Measurements from ENCODE around the gene TRPM2. TPM values are rescaled to one million over a fixed set of nuclear protein-coding genes. Genes with fewer than 3 reads are reported as not detected.

TRPM2 gene
- total RNA-seq, 1 experiment from 2014 or later, result 0.26 TPM

GRCh38 chr21:44350773-44351481, 2.5 kb upstream of the TRPM2 start:
- TF ChIP-seq CTCF (IDR thresholded peaks at IDR 0.05), result no peak
- no peak for TF ChIP-seq REST (IDR thresholded peaks at IDR 0.05; ENCODE audit: insufficient read depth in 1 of 2, low read depth in 2 of 2, low read length in 1 of 2)
- TF ChIP-seq SIN3A (IDR thresholded peaks at IDR 0.05; ENCODE audit: borderline replicate concordance, insufficient read depth, low read depth, low read length), result no peak
- TF ChIP-seq POLR2AphosphoS5 (IDR thresholded peaks at IDR 0.05; ENCODE audit: low read depth, low read length), result no peak
- no peak for TF ChIP-seq TCF7L2 (IDR thresholded peaks at IDR 0.05; ENCODE audit: low read depth, low read length)
- no peaks in the 10 kb centered on the region for H3K4me1 ChIP-seq (ENCODE audit: control insufficient read depth, insufficient read depth, low read length)
- POLR2A ChIA-PET, result no interaction called here
- CTCF ChIA-PET, result interaction anchor here (0.6 kb wide), 1 partner anchor 105 kb away, joined by 5 read pairs; the partner anchor contains the start of gene LRRC3
- no peak overlapping the region for H3K4me3 ChIP-seq (ENCODE audit: low read depth in 2 of 2, low read length in 2 of 2)
- no TSS peak for BruUV-seq (replicated peaks)
- DNase-seq (ENCODE audit: low read depth, low spot score) (no peak), ATAC-seq (0 out of 2 replicates have a peak, but pooled peaks have one; percentile 54)
- H3K9me3 ChIP-seq (ENCODE audit: control insufficient read depth, insufficient read depth, low read depth, low read length), result no peaks in the 10 kb centered on the region
- intact Hi-C loops (cut with micrococcal nuclease; ENCODE audit: unreplicated experiment) (no loop called here), in situ Hi-C loops (cut with HindIII; ENCODE audit: low pct_unique_long_range_greater_than_20kb, low sequenced_read_pairs) (no loop called here)
- H3K27me3 ChIP-seq (ENCODE audit: control insufficient read depth, insufficient read depth, low read length), result no peaks in the 10 kb centered on the region
- no peaks in the 10 kb centered on the region for H3K36me3 ChIP-seq (ENCODE audit: control insufficient read depth, insufficient read depth, low read length)
- H3K27ac ChIP-seq (ENCODE audit: low read length), result no peak overlapping the region

- H3K4me1 ChIP-seq (ENCODE audit: control insufficient read depth, insufficient read depth, low read length), result no peaks in the 10 kb centered on the region
- intact Hi-C loops (cut with micrococcal nuclease; ENCODE audit: unreplicated experiment) (no loop called here), in situ Hi-C loops (cut with HindIII; ENCODE audit: low pct_unique_long_range_greater_than_20kb, low sequenced_read_pairs) (no loop called here)
- TF ChIP-seq REST (IDR thresholded peaks at IDR 0.05; ENCODE audit: insufficient read depth in 1 of 2, low read depth in 2 of 2, low read length in 1 of 2), result no peak
- no peak for TF ChIP-seq TCF7L2 (IDR thresholded peaks at IDR 0.05; ENCODE audit: low read depth, low read length)
- TF ChIP-seq CTCF (IDR thresholded peaks at IDR 0.05), result no peak
- TF ChIP-seq POLR2AphosphoS5 (IDR thresholded peaks at IDR 0.05; ENCODE audit: low read depth, low read length), result no peak
- TF ChIP-seq SIN3A (IDR thresholded peaks at IDR 0.05; ENCODE audit: borderline replicate concordance, insufficient read depth, low read depth, low read length), result no peak
- no peak; the same call in 1 of the 2 replicates for ATAC-seq
- ChIA-PET POLR2A (no interaction called here), CTCF (interaction anchor here (0.6 kb wide), 1 partner anchor 104 kb away, joined by 5 read pairs; the partner anchor contains the start of gene LRRC3)
- no peak overlapping the region for H3K27ac ChIP-seq (ENCODE audit: low read length)
- no peaks in the 10 kb centered on the region for H3K9me3 ChIP-seq (ENCODE audit: control insufficient read depth, insufficient read depth, low read depth, low read length)
- no peaks in the 10 kb centered on the region for H3K36me3 ChIP-seq (ENCODE audit: control insufficient read depth, insufficient read depth, low read length)
- no peak for DNase-seq (ENCODE audit: low read depth, low spot score)
- H3K27me3 ChIP-seq (ENCODE audit: control insufficient read depth, insufficient read depth, low read length), result no peaks in the 10 kb centered on the region
- no TSS peak for BruUV-seq (replicated peaks)
- H3K4me3 ChIP-seq (ENCODE audit: low read depth in 2 of 2, low read length in 2 of 2), result no peak overlapping the region
These were observed 1.7 kb upstream of the TRPM2 start for GRCh38 chr21:44351535-44352252.
